IMR-90 (cell line): ENCODE measurements around the gene HPSE2. TPM values are rescaled to one million over a fixed set of nuclear protein-coding genes. Genes with fewer than 3 reads are reported as not detected.

ENCODE experiments used
- ATAC-seq: fragments of 200-7000 bp; cut with Tn5 transposase; 2 replicates; pipeline ENCODE4 v1.9.1; 2020; ENCODE audit warnings: low read depth, mild to moderate bottlenecking, moderate library complexity
- BruUV-seq: library from RNA; stranded (reverse); fragments of 400-500 nt; replicated peaks from 2 replicates; lab custom pipeline; 2021; lab: Mats Ljungman, UMichigan
- CTCF ChIA-PET: fragments of 300-600 bp; formaldehyde crosslinking; extraction: SDS; loops from one replicate; lab custom pipeline; 2021; ENCODE audit warnings: antibody characterized with exemption; lab: Yijun Ruan, JAX
- POLR2A ChIA-PET: fragments of 300-600 bp; sonication (Branson Sonifier 250); formaldehyde crosslinking; loops from one replicate; lab custom pipeline; 2022; ENCODE audit warnings: antibody characterized with exemption; ENCODE audit not compliant: unreplicated experiment; lab: Charles Lee
- DNase-seq: peaks from one replicate; pipeline ENCODE4 v3.0.0; 2013
- H2AFZ ChIP-seq: replicated peaks from 2 replicates; pipeline ENCODE3; 2013; ENCODE audit warnings: low read length, mild to moderate bottlenecking; ENCODE audit not compliant: poor library complexity
- H2AK5ac ChIP-seq: 2 replicates; pipeline ENCODE4 v1.6.1; 2013; ENCODE audit warnings: low read depth, low read length, inconsistent platforms
- H2AK9ac ChIP-seq: replicated peaks from 2 replicates; pipeline ENCODE3; 2013; ENCODE audit warnings: mild to moderate bottlenecking, low read depth, low read length, moderate library complexity; ENCODE audit not compliant: poor library complexity
- H2BK120ac ChIP-seq: 2 replicates; pipeline ENCODE4 v1.6.1; 2013; ENCODE audit warnings: low read depth, low read length, inconsistent platforms
- H2BK15ac ChIP-seq: 3 replicates; pipeline ENCODE4 v1.6.1; 2013; ENCODE audit warnings: low read depth, low read length, inconsistent platforms
- H2BK20ac ChIP-seq: 2 replicates; pipeline ENCODE4 v1.6.1; 2013; ENCODE audit warnings: low read depth, mild to moderate bottlenecking, inconsistent platforms, low read length, moderate library complexity
- H2BK5ac ChIP-seq: 2 replicates; pipeline ENCODE4 v1.6.1; 2013; ENCODE audit warnings: mild to moderate bottlenecking, low read depth, low read length, inconsistent platforms; ENCODE audit not compliant: poor library complexity, severe bottlenecking
- H3K14ac ChIP-seq: replicated peaks from 2 replicates; pipeline ENCODE4 v1.6.1; 2013; ENCODE audit warnings: low read depth, low read length, inconsistent platforms
- H3K18ac ChIP-seq: 2 replicates; pipeline ENCODE4 v1.6.1; 2013; ENCODE audit warnings: low read depth, low read length, control low read depth
- H3K23ac ChIP-seq: 2 replicates; pipeline ENCODE4 v1.6.1; 2013; ENCODE audit warnings: low read depth, low read length, inconsistent platforms
- H3K27ac ChIP-seq: 2 replicates; pipeline ENCODE4 v1.5.1; 2013; ENCODE audit warnings: mild to moderate bottlenecking, control low read depth, low read length; ENCODE audit not compliant: insufficient read depth
- H3K27me3 ChIP-seq: 2 replicates; pipeline ENCODE4 v1.6.1; 2013; ENCODE audit warnings: low read length; ENCODE audit not compliant: control insufficient read depth, insufficient read depth
- H3K36me3 ChIP-seq: 2 replicates; pipeline ENCODE4 v1.6.1; 2013; ENCODE audit warnings: low read length, mixed read lengths; ENCODE audit not compliant: control insufficient read depth, insufficient read depth
- H3K4ac ChIP-seq: 2 replicates; pipeline ENCODE4 v1.6.1; 2013; ENCODE audit warnings: low read depth, low read length, inconsistent platforms
- H3K4me1 ChIP-seq: 2 replicates; pipeline ENCODE4 v1.6.1; 2013; ENCODE audit warnings: low read length, mixed read lengths; ENCODE audit not compliant: control insufficient read depth, insufficient read depth
- H3K4me2 ChIP-seq: 2 replicates; pipeline ENCODE4 v1.6.1; 2013; ENCODE audit warnings: low read depth, mild to moderate bottlenecking, control low read depth, low read length, moderate library complexity
- H3K4me3 ChIP-seq: 2 replicates; pipeline ENCODE4 v1.5.1; 2013; ENCODE audit warnings: low read depth, mild to moderate bottlenecking, control low read depth, low read length, moderate library complexity; ENCODE audit not compliant: insufficient read depth
- H3K56ac ChIP-seq: 2 replicates; pipeline ENCODE4 v1.6.1; 2013; ENCODE audit warnings: low read length, inconsistent platforms; ENCODE audit not compliant: insufficient read depth; ENCODE audit errors: extremely low read depth
- H3K79me1 ChIP-seq, 2 experiments: 2 replicates each; pipeline ENCODE4 v1.6.1; 2013; ENCODE audit warnings: low read length in 2 of 2, inconsistent platforms in 1 of 2, low read depth in 1 of 2
- H3K9ac ChIP-seq: 2 replicates; pipeline ENCODE4 v1.6.1; 2013; ENCODE audit warnings: low read depth, low read length, control low read depth
- H3K9me1 ChIP-seq: 2 replicates; pipeline ENCODE4 v1.6.1; 2013; ENCODE audit warnings: low read length, inconsistent platforms; ENCODE audit not compliant: insufficient read depth
- H3K9me3 ChIP-seq: 2 replicates; pipeline ENCODE4 v1.6.1; 2013; ENCODE audit warnings: low read length; ENCODE audit not compliant: control insufficient read depth, insufficient read depth
- H4K20me1 ChIP-seq: 2 replicates; pipeline ENCODE4 v1.6.1; 2013; ENCODE audit warnings: low read length, inconsistent platforms; ENCODE audit not compliant: insufficient read depth
- H4K5ac ChIP-seq: 2 replicates; pipeline ENCODE4 v1.6.1; 2013; ENCODE audit warnings: mild to moderate bottlenecking, low read depth, low read length, control low read depth
- H4K8ac ChIP-seq, 2 experiments: 2 replicates each; pipeline ENCODE4 v1.6.1; 2013; ENCODE audit warnings: low read depth in 2 of 2, low read length in 2 of 2, control low read depth in 1 of 2, inconsistent platforms in 1 of 2
- H4K91ac ChIP-seq: 2 replicates; pipeline ENCODE4 v1.6.1; 2013; ENCODE audit warnings: low read depth, low read length, inconsistent platforms; ENCODE audit not compliant: insufficient read depth
- BHLHE40 ChIP-seq: fragments of 150-350 bp; IDR thresholded peaks from 2 replicates; pipeline ENCODE4 v1.6.1; 2016; ENCODE audit warnings: mild to moderate bottlenecking, low read depth, low read length
- CEBPB ChIP-seq: IDR thresholded peaks from 2 replicates; pipeline ENCODE4 v1.6.1; 2012; ENCODE audit warnings: low read depth, low read length, improper control_type of control experiment
- CHD1 ChIP-seq: IDR thresholded peaks from 2 replicates; pipeline ENCODE4 v1.6.1; 2012; ENCODE audit warnings: low read depth, low read length, improper control_type of control experiment
- FOS ChIP-seq: fragments of 150-350 bp; IDR thresholded peaks from 2 replicates; pipeline ENCODE4 v1.6.1; 2016; ENCODE audit warnings: low read depth, low read length
- MAFK ChIP-seq: IDR thresholded peaks from 2 replicates; pipeline ENCODE4 v1.6.1; 2012; ENCODE audit warnings: low read depth, low read length, improper control_type of control experiment
- MAZ ChIP-seq: IDR thresholded peaks from 2 replicates; pipeline ENCODE4 v1.6.1; 2012; ENCODE audit warnings: low read depth, mild to moderate bottlenecking, low read length, improper control_type of control experiment, moderate library complexity, borderline replicate concordance
- MXI1 ChIP-seq: IDR thresholded peaks from 2 replicates; pipeline ENCODE4 v1.6.1; 2012; ENCODE audit warnings: low read depth, mild to moderate bottlenecking, low read length, moderate library complexity, borderline replicate concordance
- NFE2L2 ChIP-seq: fragments of 150-350 bp; IDR thresholded peaks from 2 replicates; pipeline ENCODE4 v1.6.1; 2016; ENCODE audit warnings: low read depth, mild to moderate bottlenecking, low read length
- POLR2A ChIP-seq: IDR thresholded peaks from 2 replicates; pipeline ENCODE4 v1.6.1; 2012; ENCODE audit warnings: mild to moderate bottlenecking, low read depth, low read length
- RAD21 ChIP-seq: IDR thresholded peaks from 2 replicates; pipeline ENCODE4 v1.6.1; 2012; ENCODE audit warnings: low read length, improper control_type of control experiment
- RCOR1 ChIP-seq: IDR thresholded peaks from 2 replicates; pipeline ENCODE4 v1.6.1; 2012; ENCODE audit warnings: mild to moderate bottlenecking, low read length, improper control_type of control experiment; ENCODE audit not compliant: insufficient replicate concordance
- RFX5 ChIP-seq: IDR thresholded peaks from 2 replicates; pipeline ENCODE4 v1.8.0; 2012; ENCODE audit warnings: low read depth, mild to moderate bottlenecking, low read length, moderate library complexity
- SMC3 ChIP-seq: fragments of 150-350 bp; IDR thresholded peaks from 2 replicates; pipeline ENCODE4 v1.6.1; 2016; ENCODE audit warnings: low read depth, mild to moderate bottlenecking, antibody characterized with exemption, low read length, moderate library complexity
- WGBS, 2 experiments: methylation state at CpG; one replicate each; pipeline versions ENCODE4 v1.1.5 to v1.1.7; 2013; ENCODE audit warnings: missing lambda C conversion rate in 2 of 2; ENCODE audit not compliant: insufficient read length in 1 of 2; ENCODE audit errors: extremely low coverage in 2 of 2; 5-methylcytosine and 5-hydroxymethylcytosine counted together
- dilution Hi-C: fragments of 300-500 bp; cut with HindIII; formaldehyde crosslinking; loops from one replicate; pipeline ENCODE4 v1.14.3; 2018; ENCODE audit warnings: low sequenced_read_pairs; ENCODE audit not compliant: unreplicated experiment
- in situ Hi-C: fragments of 300-500 bp; cut with MboI; formaldehyde crosslinking; loops from 3 replicates; pipeline ENCODE4 v1.14.3; 2019; ENCODE audit warnings: low sequenced_read_pairs, inconsistent platforms, mixed read lengths
- intact Hi-C: fragments of 100-400 bp; cut with micrococcal nuclease; formaldehyde crosslinking; loops from 2 replicates; pipeline ENCODE4 v1.10.0; 2022
- polyA plus RNA-seq, 3 experiments: library from polyadenylated mRNA; depleted of rRNA; stranded (reverse); fragments of >200 nt; gene quantifications; 2 replicates each; pipeline ENCODE4 v1.2.3, GENCODE V29; 2012; ENCODE audit warnings: low replicate concordance in 1 of 3
- total RNA-seq: library from RNA; depleted of rRNA; stranded (reverse); fragments of >200 nt; gene quantifications from 2 replicates; pipeline ENCODE4 v1.2.3, GENCODE V29; 2012
- TF ChIP-seq, protein P1 (sequence below): fragments of 150-350 bp; IDR thresholded peaks from 2 replicates; pipeline ENCODE4 v1.6.1; 2017; ENCODE audit warnings: mild to moderate bottlenecking, antibody characterized with exemption, low read length, low read depth
- TF ChIP-seq, protein P2 (sequence below): conservative IDR thresholded peaks from 2 replicates; pipeline ENCODE4 v1.5.1; 2012; ENCODE audit warnings: mild to moderate bottlenecking, low read depth, low read length, improper control_type of control experiment
- TF ChIP-seq, protein P3 (sequence below): fragments of 150-350 bp; IDR thresholded peaks from 2 replicates; pipeline ENCODE4 v1.6.1; 2016; ENCODE audit warnings: low read depth, mild to moderate bottlenecking, low read length, moderate library complexity, borderline replicate concordance

The HPSE2 gene
- total and polyA plus RNA-seq, 2 of the 4 experiments (the other 2 are of a cell fraction), result not detected

DNA sequence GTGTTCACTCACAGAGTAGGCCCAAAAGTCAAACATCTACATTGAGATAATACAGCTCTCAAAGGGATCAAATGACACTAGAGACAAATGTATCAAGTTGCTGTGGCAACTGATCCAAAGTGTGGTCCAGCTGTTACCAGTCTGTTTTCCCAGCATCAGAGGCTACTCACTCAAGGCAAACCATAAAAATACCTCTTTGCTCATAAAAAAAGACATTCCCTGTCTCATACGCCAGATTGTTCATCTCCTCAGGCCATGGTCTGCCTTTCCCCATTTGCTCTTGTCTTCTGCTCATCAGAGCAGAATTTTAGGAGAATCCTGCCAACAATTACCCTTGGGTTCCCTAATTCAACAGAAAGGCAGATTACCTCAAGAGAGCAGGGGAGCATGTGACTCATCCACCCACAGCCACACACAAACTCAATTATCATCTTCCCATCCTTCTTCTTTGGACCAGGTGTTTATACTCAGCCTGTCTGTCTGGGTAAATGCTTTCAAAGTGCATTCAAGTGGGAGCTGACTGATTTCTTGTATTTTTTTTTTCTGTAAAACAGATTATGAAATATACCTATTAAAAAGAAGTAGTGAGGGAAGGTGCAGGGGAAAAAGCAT is 562.4 kb downstream of the HPSE2 start:
- in situ Hi-C loops (no loop called here), dilution Hi-C loops (no loop called here), intact Hi-C loops (no loop called here)
- H3K4me2 ChIP-seq, result no peak overlapping the region
- no peak overlapping the region for H3K56ac ChIP-seq
- H4K91ac ChIP-seq, result no peak overlapping the region
- H3K18ac ChIP-seq, result no peak overlapping the region
- H4K5ac ChIP-seq, result no peak overlapping the region
- H3K4me1 ChIP-seq, result no peaks in the 10 kb centered on the region
- H3K9me3 ChIP-seq, result no peaks in the 10 kb centered on the region
- no peak overlapping the region for H2BK5ac ChIP-seq
- POLR2A ChIA-PET, result interaction anchor here (0.6 kb wide), 1 partner anchor 539 kb away, joined by 3 read pairs; the partner anchor contains the start of gene R3HCC1L
- no peaks in the 10 kb centered on the region for H3K79me1 ChIP-seq
- H3K27me3 ChIP-seq, result no peaks in the 10 kb centered on the region
- DNase-seq, result no peak
- H3K27ac ChIP-seq, result no peak overlapping the region
- H4K20me1 ChIP-seq, result no peaks in the 10 kb centered on the region
- no peak overlapping the region for H2AFZ ChIP-seq
- H3K23ac ChIP-seq, result no peak overlapping the region
- CTCF ChIA-PET, result no interaction called here
- no peak overlapping the region for H3K4me3 ChIP-seq
- H2AK9ac ChIP-seq, result no peak overlapping the region
- no peak overlapping the region for H2BK15ac ChIP-seq
- H3K36me3 ChIP-seq, result no peaks in the 10 kb centered on the region
- no TSS peak for BruUV-seq
- TF ChIP-seq, protein P1, sequence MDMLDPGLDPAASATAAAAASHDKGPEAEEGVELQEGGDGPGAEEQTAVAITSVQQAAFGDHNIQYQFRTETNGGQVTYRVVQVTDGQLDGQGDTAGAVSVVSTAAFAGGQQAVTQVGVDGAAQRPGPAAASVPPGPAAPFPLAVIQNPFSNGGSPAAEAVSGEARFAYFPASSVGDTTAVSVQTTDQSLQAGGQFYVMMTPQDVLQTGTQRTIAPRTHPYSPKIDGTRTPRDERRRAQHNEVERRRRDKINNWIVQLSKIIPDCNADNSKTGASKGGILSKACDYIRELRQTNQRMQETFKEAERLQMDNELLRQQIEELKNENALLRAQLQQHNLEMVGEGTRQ, result no peak
- TF ChIP-seq RFX5, result no peak
- TF ChIP-seq, protein P2, sequence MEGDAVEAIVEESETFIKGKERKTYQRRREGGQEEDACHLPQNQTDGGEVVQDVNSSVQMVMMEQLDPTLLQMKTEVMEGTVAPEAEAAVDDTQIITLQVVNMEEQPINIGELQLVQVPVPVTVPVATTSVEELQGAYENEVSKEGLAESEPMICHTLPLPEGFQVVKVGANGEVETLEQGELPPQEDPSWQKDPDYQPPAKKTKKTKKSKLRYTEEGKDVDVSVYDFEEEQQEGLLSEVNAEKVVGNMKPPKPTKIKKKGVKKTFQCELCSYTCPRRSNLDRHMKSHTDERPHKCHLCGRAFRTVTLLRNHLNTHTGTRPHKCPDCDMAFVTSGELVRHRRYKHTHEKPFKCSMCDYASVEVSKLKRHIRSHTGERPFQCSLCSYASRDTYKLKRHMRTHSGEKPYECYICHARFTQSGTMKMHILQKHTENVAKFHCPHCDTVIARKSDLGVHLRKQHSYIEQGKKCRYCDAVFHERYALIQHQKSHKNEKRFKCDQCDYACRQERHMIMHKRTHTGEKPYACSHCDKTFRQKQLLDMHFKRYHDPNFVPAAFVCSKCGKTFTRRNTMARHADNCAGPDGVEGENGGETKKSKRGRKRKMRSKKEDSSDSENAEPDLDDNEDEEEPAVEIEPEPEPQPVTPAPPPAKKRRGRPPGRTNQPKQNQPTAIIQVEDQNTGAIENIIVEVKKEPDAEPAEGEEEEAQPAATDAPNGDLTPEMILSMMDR, result no peak
- TF ChIP-seq, protein P3, sequence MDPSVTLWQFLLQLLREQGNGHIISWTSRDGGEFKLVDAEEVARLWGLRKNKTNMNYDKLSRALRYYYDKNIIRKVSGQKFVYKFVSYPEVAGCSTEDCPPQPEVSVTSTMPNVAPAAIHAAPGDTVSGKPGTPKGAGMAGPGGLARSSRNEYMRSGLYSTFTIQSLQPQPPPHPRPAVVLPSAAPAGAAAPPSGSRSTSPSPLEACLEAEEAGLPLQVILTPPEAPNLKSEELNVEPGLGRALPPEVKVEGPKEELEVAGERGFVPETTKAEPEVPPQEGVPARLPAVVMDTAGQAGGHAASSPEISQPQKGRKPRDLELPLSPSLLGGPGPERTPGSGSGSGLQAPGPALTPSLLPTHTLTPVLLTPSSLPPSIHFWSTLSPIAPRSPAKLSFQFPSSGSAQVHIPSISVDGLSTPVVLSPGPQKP, result no peak
- TF ChIP-seq RCOR1, result no peak
- no peak for TF ChIP-seq MAFK
- no peak for TF ChIP-seq RAD21
- TF ChIP-seq MAZ, result no peak
- TF ChIP-seq CHD1, result no peak
- no peak for TF ChIP-seq MXI1
- no peak for TF ChIP-seq POLR2A
- TF ChIP-seq BHLHE40, result no peak
- TF ChIP-seq SMC3, result no peak
- TF ChIP-seq FOS, result no peak
- TF ChIP-seq NFE2L2, result no peak
- no peak for TF ChIP-seq CEBPB
- H3K9ac ChIP-seq, result no peak overlapping the region
- H2BK120ac ChIP-seq, result no peak overlapping the region
- H2BK20ac ChIP-seq, result no peak overlapping the region
- no peak overlapping the region for H4K8ac ChIP-seq
- H3K4ac ChIP-seq, result no peak overlapping the region
- H3K9me1 ChIP-seq, result no peaks in the 10 kb centered on the region
- H2AK5ac ChIP-seq, result no peak overlapping the region
- no peak overlapping the region for H3K14ac ChIP-seq
- no peak for ATAC-seq
- no CpG with 5 or more reads among the region's 1 CpG for WGBS, 2 experiments
